HepG2 (cell line): ENCODE results near the gene TFDP2. TPM values are rescaled to one million over a fixed set of nuclear protein-coding genes. Genes with fewer than 3 reads are reported as not detected.

Experiments
- ATAC-seq: fragments of 200-7000 bp; cut with Tn5 transposase; 3 replicates; pipeline ENCODE4 v1.9.1; 2020; ENCODE audit warnings: mild to moderate bottlenecking, moderate library complexity
- BruUV-seq: library from RNA; stranded (reverse); fragments of 400-500 nt; replicated peaks from 2 replicates; lab custom pipeline; 2021; lab: Mats Ljungman, UMichigan
- CTCF ChIA-PET: fragments of 300-600 bp; formaldehyde crosslinking; extraction: SDS; loops from one replicate; lab custom pipeline; 2021; ENCODE audit warnings: low total read pairs, inconsistent platforms, low intra/inter-chr PET ratio; lab: Yijun Ruan, JAX
- POLR2A ChIA-PET: fragments of 350-600 bp; sonication (Branson Sonifier 250); formaldehyde crosslinking; loops from one replicate; lab custom pipeline; 2020; ENCODE audit warnings: antibody characterized with exemption, inconsistent platforms; lab: Yijun Ruan, JAX
- DNase-seq: peaks from one replicate; pipeline ENCODE4 v3.0.0-alpha.2; 2015; ENCODE audit warnings: low spot score
- FAIRE-seq: peaks from 3 replicates; lab custom pipeline; 2011; peaks lifted over from hg19 to GRCh38; lab: Jason Lieb, UNC
- H2AFZ ChIP-seq: one replicate; pipeline ENCODE4 v1.6.1; 2011; ENCODE audit warnings: low read length, inconsistent platforms
- H3K27ac ChIP-seq: fragments of 300-600 bp; 3 replicates; pipeline ENCODE4 v1.8.0; 2011; ENCODE audit warnings: mixed run types, mild to moderate bottlenecking, mixed read lengths, low read length, inconsistent platforms; ENCODE audit not compliant: insufficient read depth; ENCODE audit errors: extremely low read length
- H3K27me3 ChIP-seq, 2 experiments: fragments of 200-600 bp in 1 of 2; 2 replicates in 1 of 2; 3 replicates in 1 of 2; pipeline versions ENCODE4 v1.6.0 to v1.8.0; 2011; ENCODE audit warnings: low read length in 2 of 2, mild to moderate bottlenecking in 2 of 2, moderate library complexity in 2 of 2, inconsistent platforms in 1 of 2; ENCODE audit not compliant: insufficient read depth in 2 of 2, control insufficient read depth in 1 of 2
- H3K36me3 ChIP-seq, 2 experiments: fragments of 200-600 bp in 1 of 2; replicated peaks in 1 of 2; 2 replicates in 1 of 2; 3 replicates in 1 of 2; pipeline versions ENCODE4 v1.5.1 to v1.8.0; 2011; ENCODE audit warnings: low read length in 2 of 2, inconsistent platforms in 1 of 2; ENCODE audit not compliant: insufficient read depth in 2 of 2, control insufficient read depth in 1 of 2
- H3K4me1 ChIP-seq: 2 replicates; pipeline ENCODE4 v1.5.1; 2012; ENCODE audit warnings: low read length, inconsistent platforms; ENCODE audit not compliant: insufficient read depth
- H3K4me2 ChIP-seq: 2 replicates; pipeline ENCODE4 v1.6.0; 2011; ENCODE audit warnings: low read depth, low read length, inconsistent platforms
- H3K4me3 ChIP-seq, 3 experiments: fragments of 200-600 bp in 1 of 3; sonication (generic), shearing (Covaris generic) in 1 of 3; replicated peaks in 1 of 3; 2 replicates each; pipeline ENCODE4 v1.5.1; 2011 to 2016; ENCODE audit warnings: low read length in 3 of 3, inconsistent platforms in 2 of 3, low read depth in 2 of 3, mild to moderate bottlenecking in 2 of 3, control low read depth in 1 of 3, mixed read lengths in 1 of 3; ENCODE audit not compliant: insufficient read depth in 1 of 3
- H3K79me2 ChIP-seq: one replicate; pipeline ENCODE4 v1.6.1; 2011; ENCODE audit warnings: low read length, inconsistent platforms; ENCODE audit not compliant: insufficient read depth
- H3K9ac ChIP-seq: 2 replicates; pipeline ENCODE4 v1.6.0; 2011; ENCODE audit warnings: mild to moderate bottlenecking, low read depth, low read length, inconsistent platforms; ENCODE audit not compliant: insufficient read depth
- H3K9me3 ChIP-seq: 2 replicates; pipeline ENCODE4 v1.5.1; 2012; ENCODE audit warnings: mild to moderate bottlenecking, low read length
- H4K20me1 ChIP-seq: 2 replicates; pipeline ENCODE4 v1.6.0; 2011; ENCODE audit warnings: inconsistent platforms, mild to moderate bottlenecking, low read length, moderate library complexity; ENCODE audit not compliant: insufficient read depth
- ARNT2 ChIP-seq: sonication (generic); formaldehyde crosslinking; IDR thresholded peaks from 2 replicates; pipeline ENCODE4 v1.8.0; 2022; ENCODE audit warnings: mild to moderate bottlenecking, low read depth, missing genetic modification reagents, moderate library complexity
- ATF7 ChIP-seq, 2 experiments: fragments of 450-650 bp in 1 of 2; sonication (generic) in 1 of 2; formaldehyde crosslinking in 1 of 2; IDR thresholded peaks; 2 replicates each; pipeline versions ENCODE4 v1.4.0 to v1.6.1; 2016 to 2020; ENCODE audit warnings: antibody characterized with exemption in 1 of 2, mild to moderate bottlenecking in 1 of 2, missing genetic modification reagents in 1 of 2
- CTCF ChIP-seq: sonication (generic); formaldehyde crosslinking; IDR thresholded peaks from 2 replicates; pipeline ENCODE4 v1.5.0; 2020; ENCODE audit warnings: mild to moderate bottlenecking, missing genetic modification reagents, moderate library complexity
- MAF1 ChIP-seq: sonication (generic); formaldehyde crosslinking; IDR thresholded peaks from 2 replicates; pipeline ENCODE4 v1.5.0; 2020; ENCODE audit warnings: missing genetic modification reagents, borderline replicate concordance
- MATR3 ChIP-seq: sonication (generic); formaldehyde crosslinking; IDR thresholded peaks from 2 replicates; pipeline ENCODE4 v1.4.0; 2020; ENCODE audit warnings: missing genetic modification reagents
- SATB2 ChIP-seq: sonication (generic); formaldehyde crosslinking; IDR thresholded peaks from 2 replicates; pipeline ENCODE4 v1.5.0; 2020; ENCODE audit warnings: missing genetic modification reagents
- STAG1 ChIP-seq: sonication (generic); formaldehyde crosslinking; IDR thresholded peaks from 2 replicates; pipeline ENCODE4 v1.4.0; 2020; ENCODE audit warnings: missing genetic modification reagents
- TEF ChIP-seq: sonication (generic); formaldehyde crosslinking; IDR thresholded peaks from 2 replicates; pipeline ENCODE4 v1.5.0; 2020; ENCODE audit warnings: missing genetic modification reagents
- ZNF280B ChIP-seq: sonication (generic); formaldehyde crosslinking; IDR thresholded peaks from 2 replicates; pipeline ENCODE4 v1.5.0; 2020; ENCODE audit warnings: missing genetic modification reagents, mild to moderate bottlenecking, borderline replicate concordance
- ZNF574 ChIP-seq: sonication (generic); formaldehyde crosslinking; IDR thresholded peaks from 2 replicates; pipeline ENCODE4 v1.4.0; 2020; ENCODE audit warnings: missing genetic modification reagents
- WGBS: methylation state at CpG from one replicate; pipeline ENCODE4 v1.1.6; 2017; ENCODE audit warnings: low lambda C conversion rate; 5-methylcytosine and 5-hydroxymethylcytosine counted together
- in situ Hi-C: cut with HindIII; loops from 2 replicates; pipeline ENCODE4 v1.10.0; 2017; ENCODE audit warnings: low pct_unique_long_range_greater_than_20kb; ENCODE audit not compliant: extremely low pct_ligation_motif_present
- intact Hi-C: fragments of 100-400 bp; cut with micrococcal nuclease; formaldehyde crosslinking; loops from one replicate; pipeline ENCODE4 v1.10.0; 2022; ENCODE audit not compliant: unreplicated experiment
- polyA plus RNA-seq, 8 experiments: library from polyadenylated mRNA; depleted of rRNA in 3 of 8; stranded (reverse) in 7 of 8; unstranded in 1 of 8; fragments of >200 nt; fragmentation: Illumina TruSeq in 4 of 8; extraction: Trizol in 4 of 8; gene quantifications; 2 replicates each; pipeline versions ENCODE4 v1.2.1 to v1.2.3, GENCODE V29; 2011 to 2016; ENCODE audit warnings: low read depth in 4 of 8, missing spikeins in 1 of 8, mixed read lengths in 1 of 8; ENCODE audit not compliant: insufficient read depth in 1 of 8
- total RNA-seq, 5 experiments: library from RNA; depleted of rRNA; stranded (reverse); fragments of >200 nt; fragmentation: Illumina TruSeq; extraction: Trizol; gene quantifications; 2 replicates each; pipeline ENCODE4 v1.2.3, GENCODE V29; 2016; ENCODE audit warnings: low read depth in 1 of 5
- TF ChIP-seq, protein P1 (sequence below): sonication (generic); formaldehyde crosslinking; IDR thresholded peaks from 2 replicates; pipeline ENCODE4 v1.4.0; 2020; ENCODE audit warnings: mild to moderate bottlenecking, missing genetic modification reagents

The TFDP2 gene
- total and polyA plus RNA-seq, 2 of the 13 experiments (the other 11 are each of a cell fraction or from before 2014, with no cell fraction given), result 17.9 to 37.4 TPM

DNA sequence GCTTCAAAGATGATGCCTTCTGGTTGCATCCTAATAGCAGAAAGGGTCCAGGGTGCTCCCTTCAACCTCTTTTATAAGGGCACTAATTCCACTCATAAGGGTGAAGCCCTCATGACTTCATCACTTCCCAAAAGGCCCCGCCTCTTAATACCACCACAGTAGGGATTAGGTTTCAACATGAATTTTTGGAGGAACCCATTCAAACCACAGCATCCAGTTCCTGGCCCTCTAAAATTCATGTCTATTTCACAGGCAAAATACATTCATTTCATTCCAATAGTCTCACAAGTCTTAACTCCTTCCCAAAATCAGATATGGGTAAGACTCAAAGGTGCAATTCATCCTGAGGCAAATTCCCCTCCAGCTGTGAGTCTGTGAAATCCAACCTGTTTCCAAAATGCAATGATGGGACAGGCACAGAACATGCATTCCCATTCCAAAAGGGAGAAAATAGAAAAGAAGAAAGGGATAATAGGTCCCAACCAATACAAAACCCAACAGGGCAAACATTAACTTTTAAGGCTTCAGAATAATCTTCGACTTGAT is 148.9 kb downstream of the TFDP2 start (continued):
- TF ChIP-seq ZNF280B (CRISPR knock-in tag), result no peak
- TF ChIP-seq, all 625 proteins: peak for 0

DNA sequence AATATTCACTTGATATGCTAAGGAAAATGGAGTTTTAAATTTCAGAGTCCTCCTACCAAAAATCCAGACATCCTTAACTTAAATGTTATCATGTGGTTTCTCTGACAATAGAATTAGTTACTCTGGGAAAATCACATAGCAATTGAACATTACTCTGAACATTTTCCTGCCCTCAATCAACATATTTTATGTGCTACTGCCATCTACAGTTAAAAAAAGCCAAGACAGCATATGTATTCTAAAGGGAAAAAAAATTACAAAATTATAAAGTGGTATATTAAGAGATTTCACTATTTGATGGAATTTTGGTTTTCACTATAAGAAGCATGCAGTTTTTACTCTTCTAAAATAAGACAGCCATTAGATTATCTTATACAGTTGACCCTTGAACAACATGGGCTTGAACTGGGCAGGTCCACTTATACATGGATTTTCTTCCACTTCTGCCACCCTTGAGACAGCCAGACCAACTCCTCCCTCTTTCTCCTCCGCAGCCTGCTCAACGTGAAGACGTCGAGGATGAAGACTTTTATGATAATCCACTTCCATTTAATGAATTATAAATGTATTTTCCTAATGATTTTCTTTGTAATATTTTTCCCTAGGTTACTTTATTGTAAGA is 150.6 kb downstream of the TFDP2 start:
- no peak overlapping the region for H3K4me2 ChIP-seq
- no peaks in the 10 kb centered on the region for H3K9me3 ChIP-seq
- no peaks in the 10 kb centered on the region for H4K20me1 ChIP-seq
- no TSS peak for BruUV-seq
- ChIA-PET CTCF (interaction anchor here (0.8 kb wide), 1 partner anchor 36 kb away, joined by 3 read pairs; no protein-coding TSS in a partner anchor), POLR2A (no interaction called here)
- DNase-seq (peak; percentile 14), ATAC-seq (no peak), FAIRE-seq (no peak)
- in situ Hi-C loops, result no loop called here
- no peaks in the 10 kb centered on the region for H3K36me3 ChIP-seq
- no peaks in the 10 kb centered on the region for H3K27me3 ChIP-seq
- no peaks in the 10 kb centered on the region for H3K4me1 ChIP-seq
- no peak overlapping the region for H3K9ac ChIP-seq
- H2AFZ ChIP-seq, result no peak overlapping the region
- no peak for TF ChIP-seq ARNT2
- 0 out of 2 replicates have a peak, but pooled peaks have one; percentile 14 for TF ChIP-seq CTCF (CRISPR knock-in tag)
- TF ChIP-seq, protein P1, sequence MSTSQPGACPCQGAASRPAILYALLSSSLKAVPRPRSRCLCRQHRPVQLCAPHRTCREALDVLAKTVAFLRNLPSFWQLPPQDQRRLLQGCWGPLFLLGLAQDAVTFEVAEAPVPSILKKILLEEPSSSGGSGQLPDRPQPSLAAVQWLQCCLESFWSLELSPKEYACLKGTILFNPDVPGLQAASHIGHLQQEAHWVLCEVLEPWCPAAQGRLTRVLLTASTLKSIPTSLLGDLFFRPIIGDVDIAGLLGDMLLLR, result no peak
- TF ChIP-seq SATB2 (CRISPR knock-in tag), result no peak
- no peak for TF ChIP-seq MATR3 (CRISPR knock-in tag)
- TF ChIP-seq TEF (CRISPR knock-in tag), result no peak
- peak; percentile 37; the same call in 1 of the 2 replicates for TF ChIP-seq STAG1 (CRISPR knock-in tag)
- TF ChIP-seq MAF1 (CRISPR knock-in tag), result no peak
- TF ChIP-seq ZNF574 (CRISPR knock-in tag), result no peak
- no peak for TF ChIP-seq ATF7 (IDR thresholded peaks at IDR 0.05)
- TF ChIP-seq ATF7 (CRISPR knock-in tag; IDR thresholded peaks at IDR 0.05), result no peak
- H3K79me2 ChIP-seq, result no peaks in the 10 kb centered on the region
- whole genome bisulfite sequencing, result 91% methylated on average over 4 of the region's 4 CpGs
- no peak overlapping the region for H3K27ac ChIP-seq
- intact Hi-C loops, result no loop called here
- H3K4me3 ChIP-seq, result no peak overlapping the region
